H1 (cell line): ENCODE data around the gene RNU5D-1. TPM values are rescaled to one million over a fixed set of nuclear protein-coding genes. Genes with fewer than 3 reads are reported as not detected.

Experiments used
- CTCF ChIA-PET: fragments of 300-600 bp; sonication (Branson Sonifier 250); formaldehyde crosslinking; loops from one replicate; lab custom pipeline; 2021; ENCODE audit not compliant: partially characterized antibody; lab: Charles Lee
- POLR2A ChIA-PET: fragments of 300-600 bp; sonication (Branson Sonifier 250); formaldehyde crosslinking; loops from one replicate; lab custom pipeline; 2021; ENCODE audit warnings: inconsistent platforms; ENCODE audit not compliant: partially characterized antibody; lab: Charles Lee
- DNase-seq, 2 experiments: peaks; one replicate each; pipeline versions ENCODE4 v3.0.0 to v3.0.0-alpha.2; 2010 to 2022; ENCODE audit warnings: low spot score in 2 of 2, low read depth in 1 of 2, mixed read lengths in 1 of 2
- FAIRE-seq: peaks from 2 replicates; lab custom pipeline; 2011; peaks lifted over from hg19 to GRCh38; lab: Jason Lieb, UNC
- H2AFZ ChIP-seq: 2 replicates; pipeline ENCODE4 v1.8.1; 2012; ENCODE audit warnings: low read length, inconsistent platforms
- H2AK5ac ChIP-seq: 2 replicates; pipeline ENCODE4 v1.6.1; 2013; ENCODE audit warnings: low read depth, low read length
- H2BK120ac ChIP-seq: replicated peaks from 2 replicates; pipeline ENCODE3; 2013; ENCODE audit warnings: low read depth, low read length, inconsistent platforms
- H2BK12ac ChIP-seq: 2 replicates; pipeline ENCODE4 v1.6.1; 2013; ENCODE audit warnings: low read depth, low read length
- H2BK15ac ChIP-seq: 2 replicates; pipeline ENCODE4 v1.6.1; 2013; ENCODE audit warnings: low read length
- H2BK20ac ChIP-seq: 2 replicates; pipeline ENCODE4 v1.6.1; 2013; ENCODE audit warnings: low read length
- H2BK5ac ChIP-seq: 2 replicates; pipeline ENCODE4 v1.6.1; 2013; ENCODE audit warnings: low read depth, low read length
- H3K14ac ChIP-seq: 2 replicates; pipeline ENCODE4 v1.6.1; 2013; ENCODE audit warnings: inconsistent platforms; ENCODE audit not compliant: insufficient read length
- H3K18ac ChIP-seq: 2 replicates; pipeline ENCODE4 v1.6.1; 2013; ENCODE audit warnings: low read length; ENCODE audit errors: extremely low read depth
- H3K23ac ChIP-seq: 2 replicates; pipeline ENCODE4 v1.6.1; 2013; ENCODE audit warnings: inconsistent platforms; ENCODE audit not compliant: insufficient read length
- H3K23me2 ChIP-seq: 2 replicates; pipeline ENCODE4 v1.6.1; 2013; ENCODE audit warnings: low read depth, low read length
- H3K27ac ChIP-seq: 2 replicates; pipeline ENCODE4 v1.6.1; 2011; ENCODE audit warnings: low read depth, low read length, inconsistent platforms
- H3K27me3 ChIP-seq, 4 experiments: replicated peaks in 1 of 4; 1 replicate in 1 of 4; 2 replicates in 3 of 4; pipeline versions ENCODE4 v1.6.1 to v1.8.1; 2011 to 2013; ENCODE audit warnings: low read length in 3 of 4, mild to moderate bottlenecking in 3 of 4, inconsistent platforms in 2 of 4, mixed read lengths in 2 of 4, moderate library complexity in 1 of 4; ENCODE audit not compliant: control insufficient read depth in 3 of 4, insufficient read depth in 3 of 4; ENCODE audit errors: extremely low read depth in 1 of 4
- H3K36me3 ChIP-seq, 4 experiments: 2 replicates each; pipeline versions ENCODE4 v1.6.1 to v1.8.1; 2011 to 2013; ENCODE audit warnings: mild to moderate bottlenecking in 4 of 4, low read length in 3 of 4, moderate library complexity in 2 of 4, control low read depth in 1 of 4, inconsistent platforms in 1 of 4; ENCODE audit not compliant: insufficient read depth in 4 of 4, control insufficient read depth in 2 of 4
- H3K4ac ChIP-seq: replicated peaks from 2 replicates; pipeline ENCODE3; 2013; ENCODE audit warnings: low read length, low read depth, mixed read lengths, inconsistent platforms; ENCODE audit not compliant: insufficient read length
- H3K4me1 ChIP-seq, 4 experiments: replicated peaks in 1 of 4; 1 replicate in 1 of 4; 2 replicates in 3 of 4; pipeline versions ENCODE4 v1.6.1 to v1.8.1; 2011 to 2013; ENCODE audit warnings: low read length in 3 of 4, inconsistent platforms in 2 of 4, mixed read lengths in 1 of 4; ENCODE audit not compliant: insufficient read depth in 4 of 4, control insufficient read depth in 3 of 4
- H3K4me2 ChIP-seq, 2 experiments: 2 replicates each; pipeline versions ENCODE4 v1.6.1 to v1.8.1; 2011 to 2013; ENCODE audit warnings: low read depth in 2 of 2, low read length in 2 of 2, control low read depth in 1 of 2, inconsistent platforms in 1 of 2, mild to moderate bottlenecking in 1 of 2; ENCODE audit not compliant: insufficient read depth in 1 of 2
- H3K4me3 ChIP-seq, 4 experiments: fragments of 200-600, 300-600 bp in 1 of 4; sonication (generic), shearing (Covaris generic), sonication (Bioruptor Twin) in 1 of 4; 2 replicates each; pipeline versions ENCODE4 v1.5.1 to v1.8.1; 2011 to 2016; ENCODE audit warnings: low read length in 4 of 4, low read depth in 3 of 4, control low read depth in 2 of 4, inconsistent platforms in 2 of 4, mild to moderate bottlenecking in 2 of 4, mixed read lengths in 1 of 4, moderate library complexity in 1 of 4; ENCODE audit not compliant: insufficient read depth in 2 of 4; ENCODE audit errors: extremely low read depth in 1 of 4
- H3K56ac ChIP-seq: replicated peaks from 2 replicates; pipeline ENCODE3; 2013; ENCODE audit warnings: low read depth, mild to moderate bottlenecking, mixed read lengths, low read length, inconsistent platforms; ENCODE audit not compliant: insufficient read length
- H3K79me1 ChIP-seq: 2 replicates; pipeline ENCODE4 v1.6.1; 2013; ENCODE audit warnings: low read depth, low read length, control low read depth
- H3K79me2 ChIP-seq, 2 experiments: 2 replicates each; pipeline versions ENCODE4 v1.6.1 to v1.8.1; 2012 to 2013; ENCODE audit warnings: low read length in 2 of 2, mild to moderate bottlenecking in 2 of 2, inconsistent platforms in 1 of 2; ENCODE audit not compliant: insufficient read depth in 2 of 2, control insufficient read depth in 1 of 2
- H3K9ac ChIP-seq, 4 experiments: replicated peaks in 1 of 4; 1 replicate in 1 of 4; 2 replicates in 3 of 4; pipeline versions ENCODE4 v1.6.1 to v1.8.1; 2011 to 2013; ENCODE audit warnings: low read depth in 3 of 4, low read length in 3 of 4, control low read depth in 2 of 4, mild to moderate bottlenecking in 2 of 4, moderate library complexity in 2 of 4, inconsistent platforms in 1 of 4; ENCODE audit errors: extremely low read depth in 1 of 4
- H3K9me3 ChIP-seq, 2 experiments: 2 replicates each; pipeline versions ENCODE4 v1.6.1 to v1.8.1; 2012 to 2013; ENCODE audit warnings: mild to moderate bottlenecking in 2 of 2, moderate library complexity in 2 of 2, control low read depth in 1 of 2, inconsistent platforms in 1 of 2, low read depth in 1 of 2, low read length in 1 of 2, mixed read lengths in 1 of 2; ENCODE audit not compliant: insufficient read depth in 2 of 2
- H4K20me1 ChIP-seq, 2 experiments: replicated peaks in 1 of 2; 2 replicates each; pipeline versions ENCODE3 to v1.8.1; 2011 to 2013; ENCODE audit warnings: inconsistent platforms in 2 of 2, low read length in 2 of 2, mild to moderate bottlenecking in 1 of 2; ENCODE audit not compliant: insufficient read depth in 2 of 2, control insufficient read depth in 1 of 2
- H4K5ac ChIP-seq: 2 replicates; pipeline ENCODE4 v1.6.1; 2013; ENCODE audit warnings: low read length, low read depth, mixed read lengths, inconsistent platforms; ENCODE audit not compliant: insufficient read length
- H4K8ac ChIP-seq: 2 replicates; pipeline ENCODE4 v1.8.0; 2013; ENCODE audit warnings: mild to moderate bottlenecking, moderate library complexity, low read length, inconsistent platforms; ENCODE audit not compliant: insufficient read depth; ENCODE audit errors: extremely low read depth
- H4K91ac ChIP-seq: replicated peaks from 2 replicates; pipeline ENCODE3; 2013; ENCODE audit warnings: low read length, mixed read lengths, inconsistent platforms; ENCODE audit not compliant: insufficient read length
- CBX8 ChIP-seq: fragments of 300-800, 300-1000 bp; sonication (generic); IDR thresholded peaks from 2 replicates; pipeline ENCODE4 v1.7.1; 2016; ENCODE audit warnings: low read depth, low read length, borderline replicate concordance
- CEBPB ChIP-seq: IDR thresholded peaks from 2 replicates; pipeline ENCODE4 v1.6.1; 2012; ENCODE audit warnings: low read depth, low read length
- CHD1 ChIP-seq: IDR thresholded peaks from 2 replicates; pipeline ENCODE4 v1.6.1; 2012; ENCODE audit warnings: low read depth, low read length, improper control_type of control experiment
- EGR1 ChIP-seq: IDR thresholded peaks from 2 replicates; pipeline ENCODE4 v1.6.1; 2011; ENCODE audit warnings: low read depth, low read length, borderline replicate concordance
- EP300 ChIP-seq, 2 experiments: IDR thresholded peaks; 1 replicate in 1 of 2; 2 replicates in 1 of 2; pipeline ENCODE4 v1.6.1; 2011 to 2012; ENCODE audit warnings: low read depth in 2 of 2, low read length in 2 of 2, mild to moderate bottlenecking in 2 of 2, borderline replicate concordance in 1 of 2, inconsistent platforms in 1 of 2, moderate library complexity in 1 of 2
- FOSL1 ChIP-seq: IDR thresholded peaks from 2 replicates; pipeline ENCODE4 v1.6.1; 2011; ENCODE audit warnings: mild to moderate bottlenecking, low read depth, low read length, moderate library complexity; ENCODE audit not compliant: insufficient read depth
- KDM5A ChIP-seq: fragments of 200-600 bp; IDR thresholded peaks from 2 replicates; pipeline ENCODE4 v1.7.1; 2012; ENCODE audit warnings: mild to moderate bottlenecking, low read length, inconsistent platforms, mixed read lengths
- MAFK ChIP-seq: IDR thresholded peaks from 2 replicates; pipeline ENCODE4 v1.6.1; 2012; ENCODE audit warnings: low read depth, mild to moderate bottlenecking, improper control_type of control experiment, low read length
- POLR2AphosphoS5 ChIP-seq: IDR thresholded peaks from 2 replicates; pipeline ENCODE4 v1.6.1; 2011; ENCODE audit warnings: low read depth, low read length
- RAD21 ChIP-seq, 2 experiments: IDR thresholded peaks in 1 of 2; conservative IDR thresholded peaks in 1 of 2; 2 replicates each; pipeline ENCODE4 v1.6.1; 2011; ENCODE audit warnings: low read depth in 2 of 2, low read length in 2 of 2, improper control_type of control experiment in 1 of 2, inconsistent platforms in 1 of 2, mild to moderate bottlenecking in 1 of 2, moderate library complexity in 1 of 2
- SIN3A ChIP-seq, 2 experiments: IDR thresholded peaks in 1 of 2; conservative IDR thresholded peaks in 1 of 2; 2 replicates each; pipeline ENCODE4 v1.6.1; 2011 to 2012; ENCODE audit warnings: low read length in 2 of 2, improper control_type of control experiment in 1 of 2, low read depth in 1 of 2, mild to moderate bottlenecking in 1 of 2
- SP1 ChIP-seq: IDR thresholded peaks from 2 replicates; pipeline ENCODE4 v1.6.1; 2011; ENCODE audit warnings: low read depth, low read length
- TCF12 ChIP-seq: IDR thresholded peaks from 2 replicates; pipeline ENCODE4 v1.6.1; 2011; ENCODE audit warnings: low read depth, mild to moderate bottlenecking, low read length
- WGBS, 2 experiments: shearing (Covaris generic) in 1 of 2; methylation state at CpG; one replicate each; pipeline versions ENCODE4 v1.1.6 to v1.1.7; 2013 to 2015; ENCODE audit warnings: low lambda C conversion rate in 2 of 2, mixed read lengths in 2 of 2, inconsistent platforms in 1 of 2, low coverage in 1 of 2, missing lambda C conversion rate in 1 of 2; ENCODE audit not compliant: insufficient replicate concordance in 2 of 2, insufficient coverage in 1 of 2, insufficient read length in 1 of 2; ENCODE audit errors: extremely low coverage in 1 of 2, missing lambda C conversion rate in 1 of 2; 5-methylcytosine and 5-hydroxymethylcytosine counted together
- polyA plus RNA-seq, 7 experiments: library from polyadenylated mRNA; depleted of rRNA in 3 of 7; stranded (reverse) in 5 of 7; unstranded in 2 of 7; fragments of >200 nt in 5 of 7; fragments of 200-250 nt in 2 of 7; gene quantifications; 1 replicate in 5 of 7; 2 replicates in 1 of 7; 4 replicates in 1 of 7; pipeline versions ENCODE4 v1.2.1 to v1.2.3, GENCODE V29; 2011 to 2013; ENCODE audit warnings: missing spikeins in 2 of 7, mixed read lengths in 2 of 7
- total RNA-seq: library from RNA; stranded (reverse); fragmentation: NEBNext Ultra II Directional; extraction: Animal tissue kit (Norgen Biotek cat#: 25700); gene quantifications from 2 replicates; pipeline ENCODE4 v1.2.1, GENCODE V29; 2021
- TF ChIP-seq, protein P1 (sequence below): IDR thresholded peaks from 2 replicates; pipeline ENCODE4 v1.6.1; 2012; ENCODE audit warnings: inconsistent platforms

Gene RNU5D-1
- total and polyA plus RNA-seq, 2 of the 8 experiments (the other 6 are each of a cell fraction or from before 2014, with no cell fraction given), result under 0.01 TPM; not detected in 1

DNA sequence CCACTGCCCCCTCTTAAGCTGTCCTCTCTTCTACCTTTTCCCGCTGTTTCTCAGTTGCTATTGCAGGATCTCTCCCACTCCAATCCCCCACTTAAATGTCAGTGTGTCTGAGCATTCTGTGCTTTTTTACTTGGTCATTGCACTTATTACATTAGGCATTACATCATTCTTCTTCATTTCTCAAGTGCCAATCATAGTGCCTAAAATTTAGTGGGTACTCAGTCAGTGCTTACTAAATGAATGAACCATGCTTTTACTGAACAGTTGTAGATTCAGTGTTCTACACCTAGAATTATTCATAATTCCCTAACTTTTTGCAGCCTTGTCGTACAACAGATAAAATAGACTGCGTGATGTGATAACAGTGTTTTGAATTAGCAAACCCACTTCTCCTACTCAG is 37.1 kb downstream of the RNU5D-1 start:
- H3K4me1 ChIP-seq, result peaks cover 0 to 7% (median 3%) of the 10 kb centered on the region in 4 experiments; a peak in 3 of 7 replicates
- FAIRE-seq (no peak), DNase-seq (no peak)
- H3K4me3 ChIP-seq, result no peak overlapping the region
- H3K56ac ChIP-seq, result no peak overlapping the region
- H3K27ac ChIP-seq, result no peak overlapping the region
- no peak overlapping the region for H2BK15ac ChIP-seq
- no peak overlapping the region for H2BK12ac ChIP-seq
- no peak overlapping the region for H2AK5ac ChIP-seq
- CTCF ChIA-PET, result interaction anchor here (3.4 kb wide), 1 partner anchor 13 kb away, joined by 15 read pairs; no protein-coding TSS in a partner anchor
- H3K36me3 ChIP-seq, result no peaks in the 10 kb centered on the region
- H3K9ac ChIP-seq, result no peak overlapping the region
- H4K91ac ChIP-seq, result no peak overlapping the region
- H2BK5ac ChIP-seq, result no peak overlapping the region
- 91% methylated on average over 3 of the region's 3 CpGs; no CpG with 5 or more reads in 1 of the 2 experiments for WGBS, 2 experiments
- H3K4ac ChIP-seq, result no peak overlapping the region
- no peak overlapping the region for H4K5ac ChIP-seq
- H4K20me1 ChIP-seq, result no peaks in the 10 kb centered on the region
- POLR2A ChIA-PET, result no interaction called here
- H3K27me3 ChIP-seq, result no peaks in the 10 kb centered on the region
- H4K8ac ChIP-seq, result no peak overlapping the region
- H2BK120ac ChIP-seq, result no peak overlapping the region
- no peaks in the 10 kb centered on the region for H3K9me3 ChIP-seq
- H3K79me2 ChIP-seq, result no peaks in the 10 kb centered on the region
- H3K23ac ChIP-seq, result no peak overlapping the region
- no peak overlapping the region for H3K4me2 ChIP-seq
- no peak overlapping the region for H2AFZ ChIP-seq
- no peaks in the 10 kb centered on the region for H3K79me1 ChIP-seq
- H3K23me2 ChIP-seq, result no peaks in the 10 kb centered on the region
- H3K14ac ChIP-seq, result no peak overlapping the region
- no peak overlapping the region for H3K18ac ChIP-seq
- H2BK20ac ChIP-seq, result no peak overlapping the region
- TF ChIP-seq KDM5A, result no peak
- TF ChIP-seq POLR2AphosphoS5, result no peak
- TF ChIP-seq TCF12, result no peak
- TF ChIP-seq SP1, result no peak
- no peak for TF ChIP-seq CBX8
- no peak for TF ChIP-seq EGR1
- TF ChIP-seq CHD1, result no peak
- no peak for TF ChIP-seq SIN3A (conservative IDR thresholded peaks at IDR 0.05 in 1 of 2, IDR thresholded peaks at IDR 0.05 in 1 of 2; ENCODE audit: low read depth in 1 of 2, low read length in 2 of 2)
- no peak for TF ChIP-seq RAD21 (IDR thresholded peaks at IDR 0.05 in 1 of 2, conservative IDR thresholded peaks at IDR 0.05 in 1 of 2; ENCODE audit: low read depth in 2 of 2, low read length in 2 of 2)
- no peak for TF ChIP-seq FOSL1
- no peak for TF ChIP-seq CEBPB
- TF ChIP-seq, protein P1, sequence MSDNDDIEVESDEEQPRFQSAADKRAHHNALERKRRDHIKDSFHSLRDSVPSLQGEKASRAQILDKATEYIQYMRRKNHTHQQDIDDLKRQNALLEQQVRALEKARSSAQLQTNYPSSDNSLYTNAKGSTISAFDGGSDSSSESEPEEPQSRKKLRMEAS, result no peak
- TF ChIP-seq MAFK, result no peak
- no peak for TF ChIP-seq EP300 (IDR thresholded peaks at IDR 0.05; ENCODE audit: borderline replicate concordance in 1 of 2, low read depth in 2 of 2, low read length in 2 of 2)
